ENCODE data around the gene RCSD1. TPM values are rescaled to one million over a fixed set of nuclear protein-coding genes. Genes with fewer than 3 reads are reported as not detected.

RCSD1 gene, protein sequence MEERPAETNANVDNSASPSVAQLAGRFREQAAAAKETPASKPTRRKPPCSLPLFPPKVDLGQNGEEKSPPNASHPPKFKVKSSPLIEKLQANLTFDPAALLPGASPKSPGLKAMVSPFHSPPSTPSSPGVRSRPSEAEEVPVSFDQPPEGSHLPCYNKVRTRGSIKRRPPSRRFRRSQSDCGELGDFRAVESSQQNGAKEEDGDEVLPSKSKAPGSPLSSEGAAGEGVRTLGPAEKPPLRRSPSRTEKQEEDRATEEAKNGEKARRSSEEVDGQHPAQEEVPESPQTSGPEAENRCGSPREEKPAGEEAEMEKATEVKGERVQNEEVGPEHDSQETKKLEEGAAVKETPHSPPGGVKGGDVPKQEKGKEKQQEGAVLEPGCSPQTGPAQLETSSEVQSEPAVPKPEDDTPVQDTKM
- 100 to 1,000 TPM in 2 of 3 donors, 10 to 100 TPM in 1; 86.3 to 130 (median 110) TPM for total RNA-seq
- 185 TPM for total RNA-seq (2013)

DNA sequence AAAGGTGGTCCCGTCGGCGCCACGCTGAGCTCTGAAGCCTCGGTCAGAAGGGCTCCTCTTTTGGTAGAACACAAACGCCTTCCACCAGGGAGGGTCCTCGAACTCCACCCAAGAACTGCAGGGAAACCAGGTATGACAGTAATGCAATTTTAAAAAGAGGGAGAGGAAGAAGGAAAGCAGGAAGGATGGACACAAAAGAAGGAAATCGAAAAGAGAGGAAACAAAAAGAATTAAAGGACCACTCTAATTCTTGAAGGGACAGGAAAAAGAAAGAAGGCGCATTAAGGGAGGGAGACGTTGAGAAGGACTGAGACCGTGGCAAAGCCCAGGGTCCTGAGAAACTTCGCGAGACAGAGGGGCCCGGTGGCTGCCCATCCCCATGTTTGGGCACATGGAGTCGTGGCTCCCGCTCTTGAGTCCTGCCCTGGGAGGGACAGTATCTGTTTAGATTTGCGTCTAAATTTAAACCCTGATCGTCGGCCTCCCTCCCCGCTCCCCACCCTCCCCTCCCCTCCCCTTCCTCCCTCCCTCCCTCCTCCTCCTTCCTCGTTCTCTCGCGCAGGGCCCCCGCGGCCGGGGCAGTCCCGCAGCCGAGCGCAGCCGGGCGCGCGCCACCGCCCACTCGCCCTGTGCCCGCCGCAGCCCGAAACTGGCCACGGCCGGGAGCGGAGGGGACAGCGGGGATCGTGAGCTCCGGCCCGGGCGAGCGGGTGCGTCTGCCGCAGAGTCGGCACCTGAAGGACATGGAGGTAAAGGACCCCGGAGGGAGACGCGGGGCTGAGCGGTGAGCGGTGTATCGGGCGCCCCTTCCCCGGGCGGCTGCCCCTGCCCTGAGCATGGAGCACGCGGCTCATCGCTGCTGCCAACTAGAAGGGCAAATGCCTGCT, at the start of gene RCSD1:
Gene RCSD1 (plus strand): TSS at position 552 of the 887 bp plus-strand sequence. CDS start 192 bp downstream, at position 744.
- Histone ChIP-seq H3K4me1 (ENCODE audit: control insufficient read depth, insufficient read depth, low read length) (peaks cover 65% of the 10 kb centered on the region), H3K27ac (ENCODE audit: low read length) (peak within 1 kb of the TSS; percentile 95), H3K27me3 (ENCODE audit: control insufficient read depth, insufficient read depth, low read length) (no peaks in the 10 kb centered on the region), H3K36me3 (ENCODE audit: control insufficient read depth, insufficient read depth, low read length) (peaks cover 17% of the 10 kb centered on the region), H3K9me3 (ENCODE audit: control insufficient read depth, insufficient read depth, low read length) (no peaks in the 10 kb centered on the region), H3K4me3 (ENCODE audit: low read length) (peak within 1 kb of the TSS; percentile 98)
- Mint-ChIP-seq H3K4me3 (peak within 1 kb of the TSS; percentile 88), H3K27me3 (ENCODE audit: low read depth in 2 of 2) (no peaks in the 10 kb centered on the region), H3K36me3 (no peaks in the 10 kb centered on the region), H3K9me3 (no peaks in the 10 kb centered on the region), H3K4me1 (peaks cover 76 to 81% of the 10 kb centered on the region in 2 donors), H3K27ac (peak within 1 kb of the TSS; percentile 89 to 93)
- ATAC-seq (peak; percentile 43 to 74 (median 63)), DNase-seq (peak; percentile 53 to 77)
- WGBS (ENCODE audit: insufficient coverage), result 2% methylated on average over 58 of the region's 62 CpGs
- TF ChIP-seq, protein P1, sequence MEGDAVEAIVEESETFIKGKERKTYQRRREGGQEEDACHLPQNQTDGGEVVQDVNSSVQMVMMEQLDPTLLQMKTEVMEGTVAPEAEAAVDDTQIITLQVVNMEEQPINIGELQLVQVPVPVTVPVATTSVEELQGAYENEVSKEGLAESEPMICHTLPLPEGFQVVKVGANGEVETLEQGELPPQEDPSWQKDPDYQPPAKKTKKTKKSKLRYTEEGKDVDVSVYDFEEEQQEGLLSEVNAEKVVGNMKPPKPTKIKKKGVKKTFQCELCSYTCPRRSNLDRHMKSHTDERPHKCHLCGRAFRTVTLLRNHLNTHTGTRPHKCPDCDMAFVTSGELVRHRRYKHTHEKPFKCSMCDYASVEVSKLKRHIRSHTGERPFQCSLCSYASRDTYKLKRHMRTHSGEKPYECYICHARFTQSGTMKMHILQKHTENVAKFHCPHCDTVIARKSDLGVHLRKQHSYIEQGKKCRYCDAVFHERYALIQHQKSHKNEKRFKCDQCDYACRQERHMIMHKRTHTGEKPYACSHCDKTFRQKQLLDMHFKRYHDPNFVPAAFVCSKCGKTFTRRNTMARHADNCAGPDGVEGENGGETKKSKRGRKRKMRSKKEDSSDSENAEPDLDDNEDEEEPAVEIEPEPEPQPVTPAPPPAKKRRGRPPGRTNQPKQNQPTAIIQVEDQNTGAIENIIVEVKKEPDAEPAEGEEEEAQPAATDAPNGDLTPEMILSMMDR (IDR thresholded peaks at IDR 0.05), result no peak
- intact Hi-C loops (cut with micrococcal nuclease), result loop anchor here (2.0 kb wide), 1 partner anchor 29 kb away; no protein-coding TSS in a partner anchor

DNA sequence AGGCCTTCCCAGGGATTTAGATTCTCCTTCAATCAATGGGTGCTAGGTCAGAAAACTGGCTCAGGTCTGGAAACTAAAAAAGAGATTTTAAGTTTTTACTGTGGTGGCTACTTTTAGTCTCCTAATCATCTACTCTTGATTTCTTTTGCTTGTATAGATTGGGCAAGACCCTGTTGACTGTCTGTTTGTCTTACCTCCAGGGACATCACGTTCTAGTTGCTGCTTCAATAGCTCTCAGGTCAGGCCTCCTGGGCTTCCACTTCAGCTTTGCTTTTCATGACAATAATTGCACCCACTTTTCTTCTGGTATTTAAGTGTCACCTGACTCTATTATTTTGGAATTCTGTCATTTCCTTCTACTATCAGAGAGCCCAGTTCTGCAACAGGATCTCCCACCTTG, 48.0 kb upstream of the RCSD1 start:
- Histone ChIP-seq H3K4me1 (ENCODE audit: control insufficient read depth, insufficient read depth, low read length) (no peaks in the 10 kb centered on the region), H3K27ac (ENCODE audit: low read length) (no peak overlapping the region), H3K9me3 (ENCODE audit: control insufficient read depth, insufficient read depth, low read length) (no peaks in the 10 kb centered on the region), H3K27me3 (ENCODE audit: control insufficient read depth, insufficient read depth, low read length) (no peaks in the 10 kb centered on the region), H3K36me3 (ENCODE audit: control insufficient read depth, insufficient read depth, low read length) (no peaks in the 10 kb centered on the region), H3K4me3 (ENCODE audit: low read length) (no peak overlapping the region)
- intact Hi-C loops (cut with micrococcal nuclease), result no loop called here
- Mint-ChIP-seq H3K9me3 (no peaks in the 10 kb centered on the region), H3K4me1 (peaks cover under 1 to 1% of the 10 kb centered on the region in 2 donors), H3K27ac (no peak overlapping the region), H3K36me3 (no peaks in the 10 kb centered on the region), H3K4me3 (no peak overlapping the region), H3K27me3 (ENCODE audit: low read depth in 2 of 2) (peaks cover 6 to 11% of the 10 kb centered on the region in 2 donors)
- TF ChIP-seq, protein P1 (IDR thresholded peaks at IDR 0.05), result no peak
- ATAC-seq (no peak), DNase-seq (no peak)
- WGBS (ENCODE audit: insufficient coverage), result 92% methylated on average over 1 of the region's 1 CpG

DNA sequence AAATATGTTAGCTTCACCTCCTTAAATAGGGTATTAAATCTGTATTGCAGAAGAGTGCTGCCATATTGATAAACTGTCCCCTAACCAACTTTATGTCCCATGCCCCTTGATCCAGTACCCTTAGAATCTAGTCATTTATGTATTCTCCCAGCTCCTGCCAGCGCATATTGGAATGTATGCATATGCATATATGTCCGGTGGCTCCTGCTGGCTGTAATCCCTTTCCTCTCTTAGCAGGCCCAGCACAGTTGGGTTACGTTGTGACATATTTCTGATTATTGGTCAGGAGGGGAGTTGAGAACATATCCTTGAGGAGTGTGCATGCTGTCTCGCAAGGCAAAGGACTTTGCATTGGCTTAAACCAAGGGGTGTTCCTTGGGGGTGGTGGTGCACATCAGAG, 47.3 kb upstream of the RCSD1 start:
- no peaks in the 10 kb centered on the region for H3K27me3 ChIP-seq (ENCODE audit: control insufficient read depth, insufficient read depth, low read length)
- H3K27ac Mint-ChIP-seq, result no peak overlapping the region
- no peak overlapping the region for H3K27ac ChIP-seq (ENCODE audit: low read length)
- DNase-seq, result no peak
- peaks cover 7 to 8% of the 10 kb centered on the region in 2 donors for H3K4me1 Mint-ChIP-seq
- H3K36me3 ChIP-seq (ENCODE audit: control insufficient read depth, insufficient read depth, low read length), result no peaks in the 10 kb centered on the region
- no peaks in the 10 kb centered on the region for H3K36me3 Mint-ChIP-seq
- WGBS (ENCODE audit: insufficient coverage), result 94% methylated on average over 4 of the region's 4 CpGs
- no peak for ATAC-seq
- H3K27me3 Mint-ChIP-seq (ENCODE audit: low read depth in 2 of 2), result peaks cover 5 to 6% of the 10 kb centered on the region in 2 donors
- no peaks in the 10 kb centered on the region for H3K9me3 ChIP-seq (ENCODE audit: control insufficient read depth, insufficient read depth, low read length)
- TF ChIP-seq, protein P1 (IDR thresholded peaks at IDR 0.05), result no peak
- no peak overlapping the region for H3K4me3 ChIP-seq (ENCODE audit: low read length)
- no peaks in the 10 kb centered on the region for H3K9me3 Mint-ChIP-seq
- no peaks in the 10 kb centered on the region for H3K4me1 ChIP-seq (ENCODE audit: control insufficient read depth, insufficient read depth, low read length)
- intact Hi-C loops (cut with micrococcal nuclease), result no loop called here
- H3K4me3 Mint-ChIP-seq, result no peak overlapping the region

Measured in natural killer cell (primary cell).